CD8-positive, alpha-beta memory T cell (primary cell): ENCODE results near the gene ADCY4. TPM values are rescaled to one million over a fixed set of nuclear protein-coding genes. Genes with fewer than 3 reads are reported as not detected.
A peak's percentile ranks its signal among the peaks of the same experiment; 100 is the strongest.

Source experiments
- CTCF ChIA-PET: fragments of 350-600 bp; sonication (Branson Sonifier 250); formaldehyde crosslinking; loops from one replicate; lab custom pipeline; 2021; ENCODE audit warnings: antibody characterized with exemption; lab: Charles Lee
- POLR2A ChIA-PET: fragments of 350-600 bp; sonication (Branson Sonifier 250); formaldehyde crosslinking; loops from one replicate; lab custom pipeline; 2021; ENCODE audit warnings: antibody characterized with exemption; lab: Charles Lee
- DNase-seq, 5 donors: peaks; one replicate each; pipeline versions ENCODE4 v3.0.0 to v3.0.0-alpha.2; 2020 to 2022; ENCODE audit warnings: mixed read lengths in 1 of 5
- H3K27ac ChIP-seq: one replicate; pipeline ENCODE4 v1.7.0; 2013; ENCODE audit warnings: low read depth, mild to moderate bottlenecking, low read length, moderate library complexity
- H3K27me3 ChIP-seq: 2 replicates; pipeline ENCODE4 v1.7.0; 2013; ENCODE audit warnings: low read length, mild to moderate bottlenecking; ENCODE audit not compliant: insufficient read depth, poor library complexity, severe bottlenecking
- H3K36me3 ChIP-seq: 2 replicates; pipeline ENCODE4 v1.7.0; 2013; ENCODE audit warnings: mild to moderate bottlenecking, low read length, moderate library complexity; ENCODE audit not compliant: insufficient read depth
- H3K4me1 ChIP-seq: 2 replicates; pipeline ENCODE4 v1.7.0; 2013; ENCODE audit warnings: mild to moderate bottlenecking, low read length, moderate library complexity; ENCODE audit not compliant: insufficient read depth
- H3K4me3 ChIP-seq: 2 replicates; pipeline ENCODE4 v1.7.0; 2013; ENCODE audit warnings: mild to moderate bottlenecking, low read length
- H3K9me3 ChIP-seq: 2 replicates; pipeline ENCODE4 v1.7.0; 2013; ENCODE audit warnings: mild to moderate bottlenecking, low read length
- H3K27ac Mint-ChIP-seq, 8 donors: one replicate each; pipeline ENCODE4 v1.8.0; 2020 to 2021; ENCODE audit warnings: mixed read lengths in 8 of 8, mild to moderate bottlenecking in 6 of 8, inconsistent platforms in 3 of 8, moderate library complexity in 3 of 8
- H3K27me3 Mint-ChIP-seq, 2 donors: one replicate each; pipeline ENCODE4 v1.8.0; 2020 to 2021; ENCODE audit warnings: mixed read lengths in 2 of 2, mild to moderate bottlenecking in 1 of 2, moderate library complexity in 1 of 2
- H3K36me3 Mint-ChIP-seq, 3 donors: one replicate each; pipeline ENCODE4 v1.8.0; 2020 to 2021; ENCODE audit warnings: mixed read lengths in 3 of 3, inconsistent platforms in 1 of 3, mild to moderate bottlenecking in 1 of 3
- H3K4me1 Mint-ChIP-seq, 3 donors: one replicate each; pipeline ENCODE4 v1.8.0; 2020 to 2021; ENCODE audit warnings: mixed read lengths in 3 of 3, inconsistent platforms in 1 of 3, mild to moderate bottlenecking in 1 of 3
- H3K4me3 Mint-ChIP-seq, 7 donors: one replicate each; pipeline ENCODE4 v1.8.0; 2020 to 2021; ENCODE audit warnings: mixed read lengths in 7 of 7, mild to moderate bottlenecking in 6 of 7, moderate library complexity in 4 of 7, inconsistent platforms in 2 of 7
- H3K9me3 Mint-ChIP-seq, 5 donors: one replicate each; pipeline ENCODE4 v1.8.0; 2020 to 2022; ENCODE audit warnings: mixed read lengths in 5 of 5, mild to moderate bottlenecking in 3 of 5, moderate library complexity in 2 of 5, inconsistent platforms in 1 of 5
- polyA plus RNA-seq: library from polyadenylated mRNA; unstranded; fragments of 300-500 nt; fragmentation: Illumina TruSeq; gene quantifications from one replicate; pipeline ENCODE4 v1.2.3, GENCODE V29; 2021
- total RNA-seq, 2 experiments: library from RNA; stranded (reverse); gene quantifications; one replicate each; pipeline ENCODE4 v1.2.3, GENCODE V29; 2021

Gene ADCY4
- total and polyA plus RNA-seq, 3 experiments from 2014 or later: 0.64 to 1.5 (median 0.84) TPM

- H3K4me3 ChIP-seq: no peak overlapping the region
- peak overlapping the region in 1 of 8 donors; percentile 36 for H3K27ac Mint-ChIP-seq
- CTCF ChIA-PET: interaction anchor here (1.2 to 4.5 kb wide), 4 partner anchors 8 to 47 kb away, joined by 3 to 33 read pairs (median 8); partner anchors contain the start of genes CIDEB, DHRS1, LTB4R2 and NOP9
- peaks cover 2 to 22% (median 3%) of the 10 kb centered on the region in 3 donors for H3K4me1 Mint-ChIP-seq
- peaks cover 3 to 67% (median 16%) of the 10 kb centered on the region in 3 donors for H3K36me3 Mint-ChIP-seq
- no peak for DNase-seq
- no peaks in the 10 kb centered on the region for H3K9me3 Mint-ChIP-seq
- H3K4me3 Mint-ChIP-seq: no peak overlapping the region
- POLR2A ChIA-PET: no interaction called here
- H3K4me1 ChIP-seq: peaks cover 2% of the 10 kb centered on the region
- no peaks in the 10 kb centered on the region for H3K27me3 Mint-ChIP-seq
- no peaks in the 10 kb centered on the region for H3K9me3 ChIP-seq
- H3K27ac ChIP-seq: no peak overlapping the region
- peaks cover 39% of the 10 kb centered on the region for H3K36me3 ChIP-seq
- no peaks in the 10 kb centered on the region for H3K27me3 ChIP-seq
Measured at GRCh38 chr14:24291446-24292117, 43.3 kb downstream of the ADCY4 start.

DNA sequence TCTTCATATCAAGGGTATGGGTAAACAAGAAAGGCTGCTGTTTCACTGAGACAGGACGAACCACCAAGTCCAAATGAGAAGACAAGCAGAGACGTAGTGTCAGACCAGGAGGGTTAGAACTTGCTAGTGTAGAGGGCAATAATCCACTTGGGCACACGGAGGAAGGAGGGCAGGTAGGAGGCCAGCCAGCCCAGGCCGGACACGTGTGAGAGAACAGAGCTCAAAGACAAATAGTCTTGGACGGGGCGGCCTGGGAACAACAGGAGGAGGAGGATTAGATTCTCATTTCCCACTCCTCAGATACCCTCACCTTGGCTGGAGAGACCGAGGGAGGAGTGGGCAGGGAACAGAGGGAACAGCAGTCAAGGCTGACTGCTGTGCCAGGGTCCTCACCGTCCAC, 44.1 kb downstream of the ADCY4 start:
- Mint-ChIP-seq H3K27ac (peak overlapping the region in 2 of 8 donors; percentile 14 to 66), H3K4me3 (no peak overlapping the region), H3K36me3 (peaks cover 0 to 58% (median 18%) of the 10 kb centered on the region in 3 donors), H3K4me1 (peaks cover 0 to 15% (median 1%) of the 10 kb centered on the region in 3 donors), H3K27me3 (peaks cover 0 to 2% of the 10 kb centered on the region in 2 donors), H3K9me3 (no peaks in the 10 kb centered on the region)
- no peak for DNase-seq
- Histone ChIP-seq H3K27me3 (no peaks in the 10 kb centered on the region), H3K4me1 (no peaks in the 10 kb centered on the region), H3K4me3 (no peak overlapping the region), H3K36me3 (peaks cover 32% of the 10 kb centered on the region), H3K27ac (no peak overlapping the region), H3K9me3 (no peaks in the 10 kb centered on the region)
- ChIA-PET CTCF (interaction anchor here (1.8 to 4.5 kb wide), 2 partner anchors 9 to 46 kb away, joined by 6 to 33 read pairs; partner anchors contain the start of genes DHRS1, NOP9 and TINF2), POLR2A (no interaction called here)

GRCh38 chr14:24289649-24290280, 45.1 kb downstream of the ADCY4 start:
- peaks cover 0 to 2% of the 10 kb centered on the region in 2 donors for H3K27me3 Mint-ChIP-seq
- Histone ChIP-seq H3K27ac (no peak overlapping the region), H3K36me3 (peaks cover 29% of the 10 kb centered on the region), H3K4me1 (no peaks in the 10 kb centered on the region), H3K9me3 (no peaks in the 10 kb centered on the region), H3K27me3 (no peaks in the 10 kb centered on the region), H3K4me3 (no peak overlapping the region)
- H3K4me3 Mint-ChIP-seq: no peak overlapping the region
- DNase-seq: no peak
- ChIA-PET POLR2A (no interaction called here), CTCF (interaction anchor here (1.1 to 4.5 kb wide), 4 partner anchors 10 to 45 kb away, joined by 3 to 33 read pairs (median 4); partner anchors contain the start of genes CIDEB, DHRS1, NOP9 and TINF2)
- peaks cover 0 to 15% (median 1%) of the 10 kb centered on the region in 3 donors for H3K4me1 Mint-ChIP-seq
- peak overlapping the region in 3 of 8 donors; percentile 15 to 73 (median 50) for H3K27ac Mint-ChIP-seq
- H3K9me3 Mint-ChIP-seq: no peaks in the 10 kb centered on the region
- H3K36me3 Mint-ChIP-seq: peaks cover 0 to 48% (median 14%) of the 10 kb centered on the region in 3 donors

DNA sequence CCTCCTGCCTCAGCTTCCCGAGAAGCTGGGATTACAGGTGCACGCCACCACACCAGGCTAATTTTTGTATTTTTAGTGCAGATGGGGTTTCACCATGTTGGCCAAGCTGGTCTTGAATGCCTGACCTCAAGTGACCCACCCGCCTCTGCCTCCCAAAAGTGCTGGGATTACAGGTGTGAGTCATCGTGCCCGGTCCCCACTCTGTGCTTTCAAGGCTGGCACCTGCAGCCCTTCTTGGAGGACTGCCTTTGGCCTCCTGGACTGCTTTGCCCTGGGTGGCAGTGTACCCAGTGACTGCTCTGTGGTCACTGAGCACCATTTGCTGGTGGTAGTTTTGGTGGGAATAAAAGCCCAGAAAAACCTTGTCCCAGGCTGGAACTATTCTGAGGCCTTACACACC, 47.9 kb downstream of the ADCY4 start:
- no peak overlapping the region for H3K4me3 ChIP-seq
- H3K4me1 ChIP-seq: no peaks in the 10 kb centered on the region
- CTCF ChIA-PET: interaction anchor here (1.7 kb wide), 1 partner anchor 15 kb away, joined by 5 read pairs; the partner anchor contains the start of gene RABGGTA
- no peak for DNase-seq
- H3K9me3 ChIP-seq: no peaks in the 10 kb centered on the region
- H3K27ac Mint-ChIP-seq: peak overlapping the region in 1 of 8 donors; percentile 10
- POLR2A ChIA-PET: no interaction called here
- H3K4me1 Mint-ChIP-seq: peaks cover 0 to 15% (median 1%) of the 10 kb centered on the region in 3 donors
- H3K36me3 ChIP-seq: peaks cover 21% of the 10 kb centered on the region
- H3K27me3 Mint-ChIP-seq: peaks cover 0 to 2% of the 10 kb centered on the region in 2 donors
- H3K36me3 Mint-ChIP-seq: peaks cover 0 to 29% (median 14%) of the 10 kb centered on the region in 3 donors
- no peaks in the 10 kb centered on the region for H3K27me3 ChIP-seq
- H3K27ac ChIP-seq: no peak overlapping the region
- no peaks in the 10 kb centered on the region for H3K9me3 Mint-ChIP-seq
- H3K4me3 Mint-ChIP-seq: no peak overlapping the region

DNA sequence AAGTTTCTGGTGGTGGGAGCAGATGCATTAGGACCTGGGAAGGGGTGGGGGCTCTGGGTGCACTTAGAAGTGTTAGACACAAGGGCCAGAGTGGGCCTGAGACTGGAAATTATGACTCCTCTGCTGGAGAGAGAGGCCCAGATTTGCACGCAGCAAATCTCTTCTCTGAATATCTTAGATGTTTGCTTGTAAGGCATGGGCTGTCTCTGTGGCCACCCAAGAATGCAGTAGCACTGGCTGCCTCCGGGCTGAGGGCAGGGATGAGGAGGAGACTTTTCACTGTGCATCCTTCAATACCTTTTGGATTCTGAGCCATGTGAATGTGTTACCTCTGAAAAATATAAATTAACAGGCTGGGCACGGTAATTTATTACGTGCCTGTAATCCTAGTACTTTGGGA, 49.5 kb downstream of the ADCY4 start:
- no peak for DNase-seq
- H3K4me3 ChIP-seq: no peak overlapping the region
- Mint-ChIP-seq H3K4me1 (peaks cover 0 to 10% (median 0%) of the 10 kb centered on the region in 3 donors), H3K27me3 (peaks cover 0 to 2% of the 10 kb centered on the region in 2 donors), H3K9me3 (no peaks in the 10 kb centered on the region), H3K36me3 (peaks cover 0 to 13% (median 3%) of the 10 kb centered on the region in 3 donors), H3K27ac (peak overlapping the region in 2 of 8 donors; percentile 38 to 57), H3K4me3 (no peak overlapping the region)
- CTCF ChIA-PET: interaction anchor here (1.0 to 1.5 kb wide), 2 partner anchors 43 to 146 kb away, joined by 3 to 4 read pairs; partner anchors contain the start of gene TINF2
- peaks cover 4% of the 10 kb centered on the region for H3K36me3 ChIP-seq
- POLR2A ChIA-PET: no interaction called here
- H3K27me3 ChIP-seq: no peaks in the 10 kb centered on the region
- no peaks in the 10 kb centered on the region for H3K9me3 ChIP-seq
- no peaks in the 10 kb centered on the region for H3K4me1 ChIP-seq
- no peak overlapping the region for H3K27ac ChIP-seq

GRCh38 chr14:24284501-24285035, 50.3 kb downstream of the ADCY4 start:
- Mint-ChIP-seq H3K27ac (peak overlapping the region in 1 of 8 donors; percentile 20), H3K27me3 (peaks cover 0 to 2% of the 10 kb centered on the region in 2 donors), H3K36me3 (peaks cover 0 to 5% (median 2%) of the 10 kb centered on the region in 3 donors), H3K4me3 (no peak overlapping the region), H3K4me1 (peaks cover 2 to 7% (median 3%) of the 10 kb centered on the region in 3 donors), H3K9me3 (no peaks in the 10 kb centered on the region)
- Histone ChIP-seq H3K4me3 (no peak overlapping the region), H3K9me3 (no peaks in the 10 kb centered on the region), H3K36me3 (no peaks in the 10 kb centered on the region), H3K27me3 (no peaks in the 10 kb centered on the region), H3K4me1 (peaks cover 5% of the 10 kb centered on the region), H3K27ac (no peak overlapping the region)
- no peak for DNase-seq
- ChIA-PET POLR2A (no interaction called here), CTCF (interaction anchor here (1.0 to 1.5 kb wide), 2 partner anchors 42 to 147 kb away, joined by 3 to 4 read pairs; partner anchors contain the start of gene TINF2)

- Mint-ChIP-seq H3K36me3 (peaks cover 0 to 2% (median 1%) of the 10 kb centered on the region in 3 donors), H3K27me3 (peaks cover 0 to 2% of the 10 kb centered on the region in 2 donors), H3K9me3 (no peaks in the 10 kb centered on the region), H3K4me1 (peaks cover 7 to 11% (median 9%) of the 10 kb centered on the region in 3 donors), H3K27ac (peak overlapping the region in 2 of 8 donors; percentile 15 to 70), H3K4me3 (no peak overlapping the region)
- H3K4me3 ChIP-seq: no peak overlapping the region
- DNase-seq: no peak
- no peak overlapping the region for H3K27ac ChIP-seq
- H3K4me1 ChIP-seq: peaks cover 11% of the 10 kb centered on the region
- no peaks in the 10 kb centered on the region for H3K36me3 ChIP-seq
- no peaks in the 10 kb centered on the region for H3K27me3 ChIP-seq
- H3K9me3 ChIP-seq: no peaks in the 10 kb centered on the region
- POLR2A ChIA-PET: no interaction called here
- CTCF ChIA-PET: no interaction called here
Measured at GRCh38 chr14:24283796-24284460, 50.9 kb downstream of the ADCY4 start.
